HepG2 (cell line): Measurements from ENCODE around the gene CFAP61.

Experiments
- CEBPB ChIP-seq: IDR thresholded peaks from 2 replicates; pipeline ENCODE4 v1.6.1; 2011; ENCODE audit warnings: low read depth, low read length, improper control_type of control experiment, borderline replicate concordance
- CTCF ChIP-seq: sonication (generic); formaldehyde crosslinking; IDR thresholded peaks from 2 replicates; pipeline ENCODE4 v1.5.0; 2020; ENCODE audit warnings: mild to moderate bottlenecking, missing genetic modification reagents, moderate library complexity
- FOSL2 ChIP-seq: sonication (generic); formaldehyde crosslinking; IDR thresholded peaks from 2 replicates; pipeline ENCODE4 v1.4.0; 2020; ENCODE audit warnings: missing genetic modification reagents
- GFI1 ChIP-seq: sonication (generic); formaldehyde crosslinking; IDR thresholded peaks from 2 replicates; pipeline ENCODE4 v1.5.0; 2020; ENCODE audit warnings: missing genetic modification reagents, mild to moderate bottlenecking, borderline replicate concordance
- JUN ChIP-seq: sonication (generic); formaldehyde crosslinking; IDR thresholded peaks from 2 replicates; pipeline ENCODE4 v1.4.0; 2020; ENCODE audit warnings: mild to moderate bottlenecking, missing genetic modification reagents
- NFE2L1 ChIP-seq: sonication (generic); formaldehyde crosslinking; IDR thresholded peaks from 2 replicates; pipeline ENCODE4 v1.4.0; 2020; ENCODE audit warnings: missing genetic modification reagents, mild to moderate bottlenecking, borderline replicate concordance
- TAF1 ChIP-seq: sonication (generic); formaldehyde crosslinking; IDR thresholded peaks from 2 replicates; pipeline ENCODE4 v1.4.0; 2020; ENCODE audit warnings: missing genetic modification reagents
- ZNF772 ChIP-seq: sonication (generic); formaldehyde crosslinking; IDR thresholded peaks from 2 replicates; pipeline ENCODE4 v1.5.0; 2020; ENCODE audit warnings: mild to moderate bottlenecking, missing genetic modification reagents

DNA sequence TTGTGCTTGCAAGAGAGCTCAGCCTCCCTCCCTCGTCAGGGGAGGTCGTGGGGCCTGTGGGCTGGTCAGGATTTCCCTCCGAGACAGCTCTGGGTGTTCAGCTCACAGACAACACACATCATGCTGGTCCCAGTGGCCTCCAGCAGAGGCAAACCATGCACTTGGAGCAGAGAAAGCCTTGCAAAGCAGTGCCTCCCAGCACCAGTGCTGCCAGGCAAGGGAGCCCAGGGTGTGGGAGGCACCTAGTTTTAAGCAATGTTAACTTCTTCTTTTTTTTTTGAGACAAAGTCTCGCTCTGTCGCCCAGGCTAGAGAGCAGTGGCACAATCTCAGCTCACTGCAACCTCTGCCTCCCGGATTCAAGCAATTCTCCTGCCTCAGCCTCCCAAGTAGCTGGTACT is 281.5 kb downstream of the CFAP61 start:
- TF ChIP-seq NFE2L1 (no peak), GFI1 (no peak), TAF1 (CRISPR knock-in tag) (no peak), ZNF772 (no peak), FOSL2 (CRISPR knock-in tag) (no peak), JUN (CRISPR knock-in tag) (no peak), CEBPB (no peak), CTCF (CRISPR knock-in tag) (no peak)
